ENCODE measurements around the gene HSP90AB1. TPM values are rescaled to one million over a fixed set of nuclear protein-coding genes. Genes with fewer than 3 reads are reported as not detected.

The HSP90AB1 gene
- total and polyA plus RNA-seq, 9 of the 15 experiments (the other 6 are each of a cell fraction or from before 2014, with no cell fraction given): 1,780 to 3,358 (median 2,262) TPM

- TF ChIP-seq ZNF561 (CRISPR knock-in tag; conservative IDR thresholded peaks at IDR 0.05) (no peak), CLOCK (CRISPR knock-in tag; IDR thresholded peaks at IDR 0.05; ENCODE audit: borderline replicate concordance) (no peak), ARID2 (IDR thresholded peaks at IDR 0.05) (no peak), JUND (IDR thresholded peaks at IDR 0.05; ENCODE audit: borderline replicate concordance, low read depth, low read length) (no peak), JUND (tag; IDR thresholded peaks at IDR 0.05; ENCODE audit: borderline replicate concordance, low read depth, low read length) (no peak), MED1 (CRISPR knock-in tag; IDR thresholded peaks at IDR 0.05; ENCODE audit: borderline replicate concordance) (no peak), ELF2 (CRISPR knock-in tag; IDR thresholded peaks at IDR 0.05) (no peak), PATZ1 (CRISPR knock-in tag; IDR thresholded peaks at IDR 0.05; ENCODE audit: borderline replicate concordance) (no peak), PREB (CRISPR knock-in tag; IDR thresholded peaks at IDR 0.05) (0 out of 2 replicates have a peak, but pooled peaks have one; percentile 5), NFE2L1 (tag; IDR thresholded peaks at IDR 0.05; ENCODE audit: borderline replicate concordance, low read depth) (no peak), SRSF9 (IDR thresholded peaks at IDR 0.05; ENCODE audit: borderline replicate concordance, low read depth, low read length) (no peak), MCM2 (IDR thresholded peaks at IDR 0.05; ENCODE audit: low read depth) (no peak), FOSL1 (tag; conservative IDR thresholded peaks at IDR 0.05) (no peak)
Measured at GRCh38 chr6:44251576-44252524, 4.9 kb downstream of the HSP90AB1 start (continued).

All from K562 (cell line).